Keratinocyte (primary cell): Measurements from ENCODE around the gene NCAPH2. TPM values are rescaled to one million over a fixed set of nuclear protein-coding genes. Genes with fewer than 3 reads are reported as not detected.
A peak's percentile ranks its signal among the peaks of the same experiment; 100 is the strongest.

Experiments used
- DNase-seq: peaks from one replicate; pipeline ENCODE4 v3.0.0-alpha.2; 2011; ENCODE audit warnings: low read depth, missing footprints, low spot score
- FAIRE-seq: peaks from 2 replicates; lab custom pipeline; 2011; peaks lifted over from hg19 to GRCh38; lab: Jason Lieb, UNC
- H2AFZ ChIP-seq: 2 replicates; pipeline ENCODE4 v1.6.0; 2012; ENCODE audit warnings: low read length, control low read depth, inconsistent platforms; ENCODE audit not compliant: control insufficient read depth
- H3K27ac ChIP-seq: 2 replicates; pipeline ENCODE4 v1.5.1; 2011; ENCODE audit warnings: low read length; ENCODE audit not compliant: control insufficient read depth, insufficient read depth
- H3K27me3 ChIP-seq: 3 replicates; pipeline ENCODE4 v1.6.0; 2011; ENCODE audit warnings: low read length; ENCODE audit not compliant: control insufficient read depth, insufficient read depth; ENCODE audit errors: extremely low read depth
- H3K36me3 ChIP-seq, 2 experiments: 2 replicates in 1 of 2; 3 replicates in 1 of 2; pipeline ENCODE4 v1.5.1; 2011; ENCODE audit warnings: low read length in 2 of 2, mild to moderate bottlenecking in 1 of 2; ENCODE audit not compliant: control insufficient read depth in 2 of 2, insufficient read depth in 2 of 2; ENCODE audit errors: extremely low read depth in 1 of 2
- H3K4me1 ChIP-seq: 3 replicates; pipeline ENCODE4 v1.5.1; 2011; ENCODE audit warnings: low read length; ENCODE audit not compliant: control insufficient read depth, insufficient read depth; ENCODE audit errors: extremely low read depth
- H3K4me2 ChIP-seq: 3 replicates; pipeline ENCODE4 v1.6.0; 2011; ENCODE audit warnings: low read depth, low read length; ENCODE audit not compliant: control insufficient read depth, insufficient read depth; ENCODE audit errors: extremely low read depth
- H3K4me3 ChIP-seq, 3 experiments: fragments of 200-600 bp in 1 of 3; sonication (generic) in 1 of 3; 2 replicates in 2 of 3; 3 replicates in 1 of 3; pipeline ENCODE4 v1.5.1; 2011 to 2016; ENCODE audit warnings: low read length in 3 of 3, mild to moderate bottlenecking in 3 of 3, control low read depth in 2 of 3, inconsistent platforms in 1 of 3, low read depth in 1 of 3, mixed read lengths in 1 of 3, mixed run types in 1 of 3, moderate library complexity in 1 of 3; ENCODE audit not compliant: control insufficient read depth in 2 of 3, insufficient read depth in 2 of 3; ENCODE audit errors: extremely low read depth in 1 of 3
- H3K79me2 ChIP-seq: 2 replicates; pipeline ENCODE4 v1.6.0; 2012; ENCODE audit warnings: low read length; ENCODE audit not compliant: control insufficient read depth, insufficient read depth
- H3K9ac ChIP-seq: 3 replicates; pipeline ENCODE4 v1.6.0; 2011; ENCODE audit warnings: low read length; ENCODE audit not compliant: control insufficient read depth, insufficient read depth; ENCODE audit errors: extremely low read depth
- H3K9me1 ChIP-seq: 3 replicates; pipeline ENCODE4 v1.6.0; 2011; ENCODE audit warnings: low read length; ENCODE audit not compliant: control insufficient read depth, insufficient read depth; ENCODE audit errors: extremely low read depth
- H3K9me3 ChIP-seq: 2 replicates; pipeline ENCODE4 v1.5.1; 2012; ENCODE audit warnings: low read depth, low read length; ENCODE audit not compliant: control insufficient read depth
- H4K20me1 ChIP-seq: 3 replicates; pipeline ENCODE4 v1.6.0; 2011; ENCODE audit warnings: low read length; ENCODE audit not compliant: control insufficient read depth, insufficient read depth; ENCODE audit errors: extremely low read depth
- CTCF ChIP-seq, 3 experiments: IDR thresholded peaks in 1 of 3; conservative IDR thresholded peaks in 1 of 3; optimal IDR thresholded peaks in 1 of 3; 2 replicates in 2 of 3; 3 replicates in 1 of 3; pipeline versions ENCODE3 to v1.5.1; 2011; ENCODE audit warnings: low read length in 3 of 3, mild to moderate bottlenecking in 3 of 3, moderate library complexity in 2 of 3, control low read depth in 1 of 3, inconsistent platforms in 1 of 3; ENCODE audit not compliant: insufficient read depth in 2 of 3; ENCODE audit errors: extremely low read depth in 1 of 3
- EZH2 ChIP-seq: IDR thresholded peaks from one replicate; pipeline ENCODE4 v1.6.1; 2012; ENCODE audit warnings: inconsistent platforms, mild to moderate bottlenecking, low read length, moderate library complexity
- dilution Hi-C: fragments of 300-500 bp; cut with MboI; formaldehyde crosslinking; loops from one replicate; pipeline ENCODE4 v1.7.0; 2020; ENCODE audit warnings: low sequenced_read_pairs; ENCODE audit not compliant: extremely low pct_ligation_motif_present
- polyA plus RNA-seq, 5 experiments: library from polyadenylated mRNA; depleted of rRNA in 3 of 5; stranded (reverse) in 3 of 5; stranded (forward) in 1 of 5; unstranded in 1 of 5; fragments of >200 nt; gene quantifications; 1 replicate in 1 of 5; 2 replicates in 3 of 5; 3 replicates in 1 of 5; pipeline versions ENCODE4 v1.2.1 to v1.2.3, GENCODE V29; 2011 to 2012; ENCODE audit warnings: missing spikeins in 2 of 5, low read depth in 1 of 5, low replicate concordance in 1 of 5

The NCAPH2 gene
- polyA plus RNA-seq, 1 donor (not counting 4 experiments of a cell fraction or from before 2014, with no cell fraction given) = 11.4 TPM

- dilution Hi-C loops = no loop called here
- H3K9me3 ChIP-seq = no peaks in the 10 kb centered on the region
- H3K9me1 ChIP-seq = no peaks in the 10 kb centered on the region
Observed at GRCh38 chr22:50497093-50497492, 10.9 kb upstream of the NCAPH2 start.

GRCh38 chr22:50498322-50498890 lies 9.6 kb upstream of the NCAPH2 start:
- Histone ChIP-seq H3K79me2 (no peaks in the 10 kb centered on the region), H3K4me2 (peak overlapping the region; percentile 67), H3K9me3 (no peaks in the 10 kb centered on the region), H3K4me1 (peaks cover 5% of the 10 kb centered on the region), H3K9ac (no peak overlapping the region), H3K9me1 (no peaks in the 10 kb centered on the region), H3K27me3 (no peaks in the 10 kb centered on the region), H3K36me3 (peaks cover 0 to 8% of the 10 kb centered on the region in 2 experiments), H3K4me3 (no peak overlapping the region), H2AFZ (no peak overlapping the region), H3K27ac (no peak overlapping the region), H4K20me1 (no peaks in the 10 kb centered on the region)
- FAIRE-seq = peak; percentile 95
- dilution Hi-C loops = no loop called here
- no peak for DNase-seq
- TF ChIP-seq EZH2 = no peak
- TF ChIP-seq CTCF (optimal IDR thresholded peaks at IDR 0.05 in 1 of 3, IDR thresholded peaks at IDR 0.05 in 1 of 3, conservative IDR thresholded peaks at IDR 0.05 in 1 of 3; ENCODE audit: extremely low read depth in 1 of 3, insufficient read depth in 2 of 3, low read length in 3 of 3) = peak; percentile 76 to 85 (median 77)

More at GRCh38 chr22:50497093-50497492, 10.9 kb upstream of the NCAPH2 start:
- DNase-seq (no peak), FAIRE-seq (no peak)
- H3K9ac ChIP-seq = no peak overlapping the region
- no peak overlapping the region for H3K27ac ChIP-seq
- no peak overlapping the region for H3K4me2 ChIP-seq
- no peaks in the 10 kb centered on the region for H4K20me1 ChIP-seq
- H3K79me2 ChIP-seq = no peaks in the 10 kb centered on the region
- no peak overlapping the region for H2AFZ ChIP-seq
- TF ChIP-seq CTCF (optimal IDR thresholded peaks at IDR 0.05 in 1 of 3, IDR thresholded peaks at IDR 0.05 in 1 of 3, conservative IDR thresholded peaks at IDR 0.05 in 1 of 3; ENCODE audit: extremely low read depth in 1 of 3, insufficient read depth in 2 of 3, low read length in 3 of 3) = no peak
- TF ChIP-seq EZH2 = no peak
- H3K36me3 ChIP-seq = no peaks in the 10 kb centered on the region
- H3K4me3 ChIP-seq = no peak overlapping the region
- peaks cover 5% of the 10 kb centered on the region for H3K4me1 ChIP-seq
- H3K27me3 ChIP-seq = no peaks in the 10 kb centered on the region
